Measurements from ENCODE around the gene SULT1A2.
A peak's percentile ranks its signal among the peaks of the same experiment; 100 is the strongest.
"Not testable (repeated sequence)": the region's sequence is repeated elsewhere in the genome, so short reads cannot be mapped to it uniquely, and the experiment has no call there.

The SULT1A2 gene

DNA sequence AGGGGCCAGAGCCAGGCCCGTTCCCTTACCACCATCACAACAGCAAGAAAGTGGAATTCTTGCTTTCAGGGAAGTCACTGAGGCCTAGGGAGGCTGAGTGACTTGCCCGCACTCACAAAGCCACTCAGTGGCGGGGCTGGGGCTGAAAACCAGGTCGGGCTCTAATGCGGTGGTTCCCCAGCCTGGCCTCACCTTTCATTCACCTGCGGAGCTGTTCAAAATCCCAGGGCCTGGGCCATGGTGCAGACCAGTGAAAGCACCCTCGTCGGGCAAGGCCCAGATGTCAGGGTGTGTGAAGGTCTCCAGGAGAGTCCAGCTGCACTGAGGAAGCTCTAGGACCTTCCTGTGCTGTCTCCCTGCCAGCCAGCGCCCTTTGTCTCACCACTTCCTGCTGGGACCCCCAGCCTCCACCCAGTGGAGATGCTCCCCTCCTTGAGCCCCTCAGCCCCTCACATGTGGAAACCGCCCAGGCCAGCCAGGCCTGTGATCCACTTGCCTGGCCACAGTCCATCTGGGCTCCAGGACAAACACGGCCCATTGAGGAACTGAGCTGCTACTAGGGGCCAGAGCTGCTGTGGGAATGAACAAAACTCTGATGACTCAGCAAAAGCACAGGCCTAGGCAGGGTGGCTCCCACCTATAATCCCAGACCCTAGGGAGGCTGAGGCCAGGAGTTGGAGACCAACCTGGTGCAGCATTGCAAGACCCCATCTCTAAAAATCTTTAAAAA, 12.2 kb upstream of the SULT1A2 start:
- peak overlapping the region in 1 of 2 donors; percentile 58 for H3K9ac ChIP-seq (ENCODE audit: low read length in 2 of 2)
- H3K36me3 ChIP-seq (ENCODE audit: control insufficient read depth in 2 of 2, insufficient read depth in 2 of 2, low read length in 2 of 2); H3K9me3 ChIP-seq (ENCODE audit: control insufficient read depth in 2 of 2, low read length in 2 of 2): not testable (repeated sequence)
- H3K27me3 ChIP-seq (ENCODE audit: control insufficient read depth in 1 of 2, insufficient read depth in 2 of 2, low read length in 2 of 2), result peaks cover 0 to 11% of the 10 kb centered on the region in 2 donors
- peak overlapping the region; percentile 27 to 74 for H3K4me3 ChIP-seq (ENCODE audit: low read length in 2 of 2)
- peaks cover 16% of the 10 kb centered on the region for H3K4me1 ChIP-seq (ENCODE audit: control insufficient read depth, insufficient read depth, low read length)
- peak overlapping the region; percentile 24 for H3K27ac ChIP-seq (ENCODE audit: low read length)

- H3K4me3 ChIP-seq (ENCODE audit: low read length in 2 of 2); H3K27ac ChIP-seq (ENCODE audit: low read length): not testable (repeated sequence)
- peaks cover 0 to 16% of the 10 kb centered on the region in 2 donors for H3K27me3 ChIP-seq (ENCODE audit: control insufficient read depth in 1 of 2, insufficient read depth in 2 of 2, low read length in 2 of 2)
Measured at GRCh38 chr16:28608496-28608808, 11.6 kb upstream of the SULT1A2 start.

DNA sequence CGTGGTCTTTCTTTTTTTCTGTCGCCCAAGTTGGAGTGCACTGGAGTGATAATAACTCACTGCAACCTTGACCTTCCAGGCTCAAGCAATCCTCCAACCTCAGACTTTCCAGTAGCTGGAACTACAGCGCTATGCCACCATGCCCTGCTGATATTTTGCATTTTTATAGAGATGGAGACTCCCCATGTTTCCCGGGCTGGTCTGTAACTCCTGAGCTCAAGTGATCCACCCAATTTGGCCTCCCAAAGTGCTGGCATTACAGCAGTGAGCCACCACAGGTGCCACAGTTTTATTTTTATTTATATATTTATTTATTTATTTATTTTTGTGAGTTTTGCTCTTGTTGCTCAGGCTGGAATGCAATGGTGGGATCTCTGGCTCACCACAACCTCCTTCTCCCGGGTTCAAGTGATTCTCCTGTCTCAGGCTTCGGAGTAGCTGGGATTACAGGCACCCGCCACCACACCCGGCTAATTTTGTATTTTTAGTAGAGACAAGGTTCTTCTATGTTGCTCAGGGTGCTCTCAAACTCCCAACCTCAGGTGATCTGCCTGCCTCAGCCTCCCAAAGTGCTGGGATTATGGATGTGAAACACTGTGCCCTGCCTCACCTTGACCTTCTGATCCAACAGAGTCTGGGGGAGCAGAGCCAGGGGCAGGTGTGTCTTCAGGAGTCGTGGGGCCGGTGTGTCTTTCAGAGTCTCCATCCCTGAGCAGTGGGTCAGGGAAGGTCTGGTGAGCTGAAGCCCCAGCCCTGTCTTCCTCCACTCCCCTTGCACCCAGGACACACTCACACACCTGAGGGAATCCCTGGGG, 11.0 kb upstream of the SULT1A2 start:
- H3K9ac ChIP-seq (ENCODE audit: low read length in 2 of 2); H3K9me3 ChIP-seq (ENCODE audit: control insufficient read depth in 2 of 2, low read length in 2 of 2); H3K4me3 ChIP-seq (ENCODE audit: low read length in 2 of 2); H3K27ac ChIP-seq (ENCODE audit: low read length); H3K36me3 ChIP-seq (ENCODE audit: control insufficient read depth in 2 of 2, insufficient read depth in 2 of 2, low read length in 2 of 2): not testable (repeated sequence)
- peaks cover 16% of the 10 kb centered on the region for H3K4me1 ChIP-seq (ENCODE audit: control insufficient read depth, insufficient read depth, low read length)
- peaks cover 0 to 18% of the 10 kb centered on the region in 2 donors for H3K27me3 ChIP-seq (ENCODE audit: control insufficient read depth in 1 of 2, insufficient read depth in 2 of 2, low read length in 2 of 2)

More at GRCh38 chr16:28608496-28608808, 11.6 kb upstream of the SULT1A2 start:
- H3K9ac ChIP-seq (ENCODE audit: low read length in 2 of 2); H3K9me3 ChIP-seq (ENCODE audit: control insufficient read depth in 2 of 2, low read length in 2 of 2); H3K36me3 ChIP-seq (ENCODE audit: control insufficient read depth in 2 of 2, insufficient read depth in 2 of 2, low read length in 2 of 2): not testable (repeated sequence)
- peaks cover 16% of the 10 kb centered on the region for H3K4me1 ChIP-seq (ENCODE audit: control insufficient read depth, insufficient read depth, low read length)

DNA sequence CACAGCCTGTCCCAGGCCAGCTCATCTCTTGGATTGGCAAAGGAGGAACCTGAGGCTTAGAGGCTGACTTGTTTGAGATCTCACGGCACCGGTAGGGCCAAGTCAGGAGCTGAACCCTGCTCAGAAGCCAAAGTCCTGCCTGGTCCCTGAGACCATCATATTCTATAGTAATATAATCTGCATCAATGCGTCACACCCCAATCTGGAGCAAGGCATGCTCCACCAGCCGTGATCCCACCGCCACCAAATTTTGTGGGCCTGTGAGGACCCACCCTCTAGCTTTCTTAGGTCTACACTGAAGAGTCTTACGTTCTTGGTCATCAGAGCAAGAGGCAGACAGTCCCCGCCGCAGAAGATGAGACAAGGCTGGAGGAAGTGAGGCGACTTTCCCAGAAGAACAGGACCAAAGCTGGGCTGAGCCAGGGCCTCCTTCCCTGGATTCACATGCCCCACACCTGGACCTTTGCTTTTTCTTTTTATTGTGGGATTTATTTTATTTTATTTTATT, 10.3 kb upstream of the SULT1A2 start:
- H3K9ac ChIP-seq (ENCODE audit: low read length in 2 of 2), result no peak overlapping the region
- no peak overlapping the region for H3K27ac ChIP-seq (ENCODE audit: low read length)
- peaks cover 16% of the 10 kb centered on the region for H3K4me1 ChIP-seq (ENCODE audit: control insufficient read depth, insufficient read depth, low read length)
- H3K4me3 ChIP-seq (ENCODE audit: low read length in 2 of 2), result no peak overlapping the region
- no peaks in the 10 kb centered on the region for H3K9me3 ChIP-seq (ENCODE audit: control insufficient read depth in 2 of 2, low read length in 2 of 2)
- peaks cover 0 to 18% of the 10 kb centered on the region in 2 donors for H3K27me3 ChIP-seq (ENCODE audit: control insufficient read depth in 1 of 2, insufficient read depth in 2 of 2, low read length in 2 of 2)
- peaks cover 0 to 8% of the 10 kb centered on the region in 2 donors for H3K36me3 ChIP-seq (ENCODE audit: control insufficient read depth in 2 of 2, insufficient read depth in 2 of 2, low read length in 2 of 2)

DNA sequence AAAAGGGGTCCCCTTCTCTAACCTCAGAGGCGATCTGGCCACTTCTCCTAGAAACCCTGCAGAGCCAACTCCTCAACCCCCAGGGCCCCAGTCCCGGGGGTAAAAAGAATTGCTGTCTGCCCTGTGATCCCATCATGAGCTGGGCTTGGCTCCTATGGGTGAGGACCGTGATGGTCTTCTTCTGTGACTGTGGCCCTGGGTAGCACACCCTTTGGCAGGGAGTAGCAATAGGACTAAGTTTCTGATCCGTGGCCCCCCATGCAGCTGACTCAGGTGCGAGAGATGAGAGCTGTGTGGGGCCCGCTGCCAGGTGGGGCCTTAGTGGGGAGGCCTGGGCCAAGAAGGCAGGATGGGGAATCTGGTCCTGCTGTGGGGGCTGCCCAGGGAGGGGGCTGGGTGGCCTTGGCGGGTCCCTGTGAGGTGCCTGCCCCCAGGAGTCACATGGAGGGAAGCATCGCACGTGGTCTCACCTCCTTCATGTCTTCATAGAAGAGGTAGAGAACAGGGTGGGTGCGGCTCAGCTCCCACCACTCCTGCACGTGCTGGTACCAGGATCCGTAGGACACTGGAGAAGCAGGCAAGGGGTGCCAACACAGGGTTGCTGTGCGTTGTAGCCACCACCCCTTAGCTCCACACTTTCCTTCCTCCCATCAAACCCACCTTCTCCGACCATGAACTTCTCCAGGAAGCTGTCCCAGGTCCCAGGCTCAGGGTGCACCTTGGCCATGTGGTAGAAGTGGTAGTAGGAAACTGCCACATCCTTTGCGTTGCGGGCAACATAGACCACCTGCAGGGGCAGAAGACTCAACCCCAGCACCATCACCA, 9.7 kb upstream of the SULT1A2 start:
- no peak overlapping the region for H3K27ac ChIP-seq (ENCODE audit: low read length)
- H3K27me3 ChIP-seq (ENCODE audit: control insufficient read depth in 1 of 2, insufficient read depth in 2 of 2, low read length in 2 of 2), result peaks cover 0 to 18% of the 10 kb centered on the region in 2 donors
- no peaks in the 10 kb centered on the region for H3K9me3 ChIP-seq (ENCODE audit: control insufficient read depth in 2 of 2, low read length in 2 of 2)
- H3K36me3 ChIP-seq (ENCODE audit: control insufficient read depth in 2 of 2, insufficient read depth in 2 of 2, low read length in 2 of 2), result peaks cover 0 to 8% of the 10 kb centered on the region in 2 donors
- H3K9ac ChIP-seq (ENCODE audit: low read length in 2 of 2), result no peak overlapping the region
- no peak overlapping the region for H3K4me3 ChIP-seq (ENCODE audit: low read length in 2 of 2)
- H3K4me1 ChIP-seq (ENCODE audit: control insufficient read depth, insufficient read depth, low read length), result peaks cover 16% of the 10 kb centered on the region

DNA sequence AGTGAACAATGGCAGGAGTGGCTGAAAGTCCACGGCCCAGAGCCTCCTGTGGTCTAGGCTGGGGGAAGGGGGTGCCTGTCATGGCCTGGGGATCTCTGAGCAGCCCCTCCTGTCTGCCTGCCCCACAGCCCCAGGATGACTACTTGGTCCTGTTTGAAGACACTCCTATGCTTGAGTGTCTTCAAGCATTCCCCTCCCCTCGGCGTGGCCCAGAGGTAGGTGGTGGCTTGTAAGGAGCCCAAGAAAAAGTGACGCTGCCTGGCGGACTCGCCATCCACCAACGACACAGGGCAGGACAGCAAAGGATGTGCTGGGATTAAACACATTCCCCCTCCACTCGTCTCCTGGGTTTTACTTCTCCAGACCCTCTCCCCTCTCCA, 7.3 kb upstream of the SULT1A2 start:
- Histone ChIP-seq H3K27ac (ENCODE audit: low read length) (no peak overlapping the region), H3K4me1 (ENCODE audit: control insufficient read depth, insufficient read depth, low read length) (peaks cover under 1% of the 10 kb centered on the region), H3K9me3 (ENCODE audit: control insufficient read depth in 2 of 2, low read length in 2 of 2) (no peaks in the 10 kb centered on the region), H3K9ac (ENCODE audit: low read length in 2 of 2) (no peak overlapping the region), H3K36me3 (ENCODE audit: control insufficient read depth in 2 of 2, insufficient read depth in 2 of 2, low read length in 2 of 2) (peaks cover 0 to 8% of the 10 kb centered on the region in 2 donors), H3K27me3 (ENCODE audit: control insufficient read depth in 1 of 2, insufficient read depth in 2 of 2, low read length in 2 of 2) (peaks cover 0 to 12% of the 10 kb centered on the region in 2 donors), H3K4me3 (ENCODE audit: low read length in 2 of 2) (no peak overlapping the region)

GRCh38 chr16:28603381-28604185, 6.7 kb upstream of the SULT1A2 start:
- no peak overlapping the region for H3K27ac ChIP-seq (ENCODE audit: low read length)
- H3K36me3 ChIP-seq (ENCODE audit: control insufficient read depth in 2 of 2, insufficient read depth in 2 of 2, low read length in 2 of 2), result peaks cover 0 to 8% of the 10 kb centered on the region in 2 donors
- H3K27me3 ChIP-seq (ENCODE audit: control insufficient read depth in 1 of 2, insufficient read depth in 2 of 2, low read length in 2 of 2), result peaks cover 0 to 12% of the 10 kb centered on the region in 2 donors
- H3K9me3 ChIP-seq (ENCODE audit: control insufficient read depth in 2 of 2, low read length in 2 of 2), result no peaks in the 10 kb centered on the region
- H3K4me1 ChIP-seq (ENCODE audit: control insufficient read depth, insufficient read depth, low read length), result no peaks in the 10 kb centered on the region
- no peak overlapping the region for H3K9ac ChIP-seq (ENCODE audit: low read length in 2 of 2)
- no peak overlapping the region for H3K4me3 ChIP-seq (ENCODE audit: low read length in 2 of 2)

DNA sequence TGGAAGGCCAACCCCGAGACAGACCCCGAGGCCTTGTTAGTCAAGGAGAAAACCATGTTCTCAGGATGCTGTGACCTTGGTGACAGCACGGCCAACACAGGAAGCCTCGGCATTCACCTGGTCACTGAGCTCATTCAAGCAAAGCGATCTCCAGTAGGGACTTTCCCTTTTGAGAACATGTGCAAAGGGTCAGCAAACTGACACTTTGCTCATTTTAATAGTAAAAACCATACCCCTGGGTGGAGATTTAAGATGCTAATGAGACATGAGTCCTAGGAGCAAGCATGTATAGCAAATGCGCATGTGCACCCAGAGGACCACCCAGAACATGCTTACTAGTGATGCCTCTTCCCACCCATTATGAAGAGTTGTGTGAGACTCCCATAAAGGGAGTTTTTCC, 5.7 kb upstream of the SULT1A2 start:
- no peak overlapping the region for H3K9ac ChIP-seq (ENCODE audit: low read length in 2 of 2)
- H3K4me1 ChIP-seq (ENCODE audit: control insufficient read depth, insufficient read depth, low read length), result no peaks in the 10 kb centered on the region
- H3K4me3 ChIP-seq (ENCODE audit: low read length in 2 of 2), result no peak overlapping the region
- peaks cover 0 to 8% of the 10 kb centered on the region in 2 donors for H3K36me3 ChIP-seq (ENCODE audit: control insufficient read depth in 2 of 2, insufficient read depth in 2 of 2, low read length in 2 of 2)
- peaks cover 0 to 15% of the 10 kb centered on the region in 2 donors for H3K27me3 ChIP-seq (ENCODE audit: control insufficient read depth in 1 of 2, insufficient read depth in 2 of 2, low read length in 2 of 2)
- no peaks in the 10 kb centered on the region for H3K9me3 ChIP-seq (ENCODE audit: control insufficient read depth in 2 of 2, low read length in 2 of 2)
- no peak overlapping the region for H3K27ac ChIP-seq (ENCODE audit: low read length)

- not testable (repeated sequence) for H3K27ac ChIP-seq (ENCODE audit: low read length); H3K4me3 ChIP-seq (ENCODE audit: low read length in 2 of 2); H3K36me3 ChIP-seq (ENCODE audit: control insufficient read depth in 2 of 2, insufficient read depth in 2 of 2, low read length in 2 of 2); H3K4me1 ChIP-seq (ENCODE audit: control insufficient read depth, insufficient read depth, low read length); H3K9ac ChIP-seq (ENCODE audit: low read length in 2 of 2); H3K9me3 ChIP-seq (ENCODE audit: control insufficient read depth in 2 of 2, low read length in 2 of 2)
- peaks cover 0 to 15% of the 10 kb centered on the region in 2 donors for H3K27me3 ChIP-seq (ENCODE audit: control insufficient read depth in 1 of 2, insufficient read depth in 2 of 2, low read length in 2 of 2)
Measured at GRCh38 chr16:28602062-28602461, 5.2 kb upstream of the SULT1A2 start.

GRCh38 chr16:28601589-28601988, 4.7 kb upstream of the SULT1A2 start:
- H3K36me3 ChIP-seq (ENCODE audit: control insufficient read depth in 2 of 2, insufficient read depth in 2 of 2, low read length in 2 of 2); H3K9ac ChIP-seq (ENCODE audit: low read length in 2 of 2); H3K27ac ChIP-seq (ENCODE audit: low read length); H3K9me3 ChIP-seq (ENCODE audit: control insufficient read depth in 2 of 2, low read length in 2 of 2); H3K4me3 ChIP-seq (ENCODE audit: low read length in 2 of 2); H3K4me1 ChIP-seq (ENCODE audit: control insufficient read depth, insufficient read depth, low read length): not testable (repeated sequence)
- H3K27me3 ChIP-seq (ENCODE audit: control insufficient read depth in 1 of 2, insufficient read depth in 2 of 2, low read length in 2 of 2), result peaks cover 0 to 17% of the 10 kb centered on the region in 2 donors

All from stomach smooth muscle (tissue), 2 donors.